Endothelial cell (in vitro differentiated cells): ENCODE measurements around the gene ALDH18A1. TPM values are rescaled to one million over a fixed set of nuclear protein-coding genes. Genes with fewer than 3 reads are reported as not detected.

Source experiments
- DNase-seq: peaks from one replicate; pipeline ENCODE4 v3.0.0; 2021; ENCODE audit warnings: low spot score
- H3K27ac Mint-ChIP-seq: one replicate; pipeline ENCODE4 v1.8.0; 2021; ENCODE audit warnings: mixed read lengths, inconsistent platforms; ENCODE audit not compliant: unreplicated experiment
- H3K27me3 Mint-ChIP-seq: one replicate; pipeline ENCODE4 v1.8.0; 2021; ENCODE audit warnings: mild to moderate bottlenecking, moderate library complexity, mixed read lengths, inconsistent platforms; ENCODE audit not compliant: unreplicated experiment
- H3K36me3 Mint-ChIP-seq: one replicate; pipeline ENCODE4 v1.8.0; 2021; ENCODE audit warnings: mild to moderate bottlenecking, low read depth, mixed read lengths, inconsistent platforms; ENCODE audit not compliant: unreplicated experiment
- H3K4me1 Mint-ChIP-seq: one replicate; pipeline ENCODE4 v1.8.0; 2021; ENCODE audit warnings: mild to moderate bottlenecking, mixed read lengths, inconsistent platforms; ENCODE audit not compliant: unreplicated experiment
- H3K4me3 Mint-ChIP-seq: one replicate; pipeline ENCODE4 v1.8.0; 2021; ENCODE audit warnings: mild to moderate bottlenecking, mixed read lengths, inconsistent platforms; ENCODE audit not compliant: unreplicated experiment
- H3K9me3 Mint-ChIP-seq: one replicate; pipeline ENCODE4 v1.8.0; 2021; ENCODE audit warnings: mixed read lengths, inconsistent platforms; ENCODE audit not compliant: unreplicated experiment
- CTCF ChIP-seq: fragments of 200-600 bp; sonication (generic); IDR thresholded peaks from one replicate; pipeline ENCODE4 v1.5.0; 2021; ENCODE audit warnings: antibody characterized with exemption; ENCODE audit not compliant: unreplicated experiment
- total RNA-seq: library from RNA; stranded (reverse); fragmentation: NEBNext Ultra II Directional; extraction: Animal tissue kit (Norgen Biotek cat#: 25700); gene quantifications from one replicate; pipeline ENCODE4 v1.2.1, GENCODE V29; 2021; ENCODE audit not compliant: unreplicated experiment

The ALDH18A1 gene
- total RNA-seq, 1 donor from 2014 or later: 52.0 TPM

GRCh38 chr10:95560278-95561176 is 96.0 kb downstream of the ALDH18A1 start:
- no peak for DNase-seq
- H3K27ac Mint-ChIP-seq: peak overlapping the region; percentile 62
- peak overlapping the region; percentile 95 for H3K4me3 Mint-ChIP-seq
- peaks cover 11% of the 10 kb centered on the region for H3K27me3 Mint-ChIP-seq
- H3K9me3 Mint-ChIP-seq: no peaks in the 10 kb centered on the region
- peaks cover 8% of the 10 kb centered on the region for H3K36me3 Mint-ChIP-seq
- peaks cover 61% of the 10 kb centered on the region for H3K4me1 Mint-ChIP-seq
- no peak for TF ChIP-seq CTCF

- H3K27me3 Mint-ChIP-seq: peaks cover 11% of the 10 kb centered on the region
- peak overlapping the region; percentile 95 for H3K4me3 Mint-ChIP-seq
- no peak for TF ChIP-seq CTCF
- peak overlapping the region; percentile 80 for H3K27ac Mint-ChIP-seq
- H3K9me3 Mint-ChIP-seq: no peaks in the 10 kb centered on the region
- no peak for DNase-seq
- peaks cover 8% of the 10 kb centered on the region for H3K36me3 Mint-ChIP-seq
- peaks cover 62% of the 10 kb centered on the region for H3K4me1 Mint-ChIP-seq
These were observed 96.6 kb downstream of the ALDH18A1 start for GRCh38 chr10:95559896-95560277.

GRCh38 chr10:95559471-95559870 is 97.0 kb downstream of the ALDH18A1 start:
- Mint-ChIP-seq H3K4me1 (peaks cover 58% of the 10 kb centered on the region), H3K27ac (peak overlapping the region; percentile 80), H3K27me3 (peaks cover 11% of the 10 kb centered on the region), H3K36me3 (peaks cover 8% of the 10 kb centered on the region), H3K4me3 (peak overlapping the region; percentile 95), H3K9me3 (no peaks in the 10 kb centered on the region)
- DNase-seq: no peak
- TF ChIP-seq CTCF: no peak

- H3K9me3 Mint-ChIP-seq: no peaks in the 10 kb centered on the region
- peak overlapping the region; percentile 80 for H3K27ac Mint-ChIP-seq
- H3K4me3 Mint-ChIP-seq: peak overlapping the region; percentile 95
- DNase-seq: no peak
- H3K36me3 Mint-ChIP-seq: peaks cover 8% of the 10 kb centered on the region
- TF ChIP-seq CTCF: no peak
- peaks cover 11% of the 10 kb centered on the region for H3K27me3 Mint-ChIP-seq
- peaks cover 57% of the 10 kb centered on the region for H3K4me1 Mint-ChIP-seq
These were observed 97.8 kb downstream of the ALDH18A1 start for GRCh38 chr10:95558593-95559320.
